A673 (cell line): ENCODE data around the gene EXOC6. TPM values are rescaled to one million over a fixed set of nuclear protein-coding genes. Genes with fewer than 3 reads are reported as not detected.

Experiments
- BruUV-seq: library from RNA; stranded (reverse); fragments of 400-500 nt; replicated peaks from 2 replicates; lab custom pipeline; 2021; lab: Mats Ljungman, UMichigan
- CTCF ChIA-PET: fragments of 300-600 bp; sonication (Branson Sonifier 250); formaldehyde crosslinking; loops from one replicate; lab custom pipeline; 2022; ENCODE audit warnings: antibody characterized with exemption; lab: Charles Lee
- POLR2A ChIA-PET: fragments of 300-600 bp; sonication (Branson Sonifier 250); formaldehyde crosslinking; loops from one replicate; lab custom pipeline; 2022; ENCODE audit warnings: antibody characterized with exemption; ENCODE audit not compliant: low non-redundant PET; lab: Charles Lee
- DNase-seq: peaks from one replicate; pipeline ENCODE4 v3.0.0-alpha.2; 2015; ENCODE audit warnings: low spot score
- H3K27ac ChIP-seq: fragments of 200-600 bp; sonication (generic); 2 replicates; pipeline ENCODE4 v1.5.1; 2016; ENCODE audit warnings: mixed run types, low read depth, mild to moderate bottlenecking, mixed read lengths, antibody characterized with exemption, low read length; ENCODE audit not compliant: poor library complexity, severe bottlenecking
- H3K27me3 ChIP-seq: fragments of 200-600 bp; sonication (generic); replicated peaks from 2 replicates; pipeline ENCODE4 v1.6.1; 2017; ENCODE audit warnings: mixed run types, low read depth, mild to moderate bottlenecking, mixed read lengths, antibody characterized with exemption, low read length; ENCODE audit not compliant: insufficient read depth, poor library complexity
- H3K36me3 ChIP-seq: fragments of 200-600 bp; sonication (generic); 2 replicates; pipeline ENCODE4 v1.6.1; 2016; ENCODE audit warnings: mixed run types, mild to moderate bottlenecking, mixed read lengths, antibody characterized with exemption, low read length; ENCODE audit not compliant: insufficient read depth, poor library complexity, severe bottlenecking
- H3K4me1 ChIP-seq: fragments of 200-600 bp; sonication (generic); 2 replicates; pipeline ENCODE4 v1.6.1; 2017; ENCODE audit warnings: mixed run types, mild to moderate bottlenecking, mixed read lengths, antibody characterized with exemption, low read length; ENCODE audit not compliant: insufficient read depth, poor library complexity, severe bottlenecking
- H3K4me3 ChIP-seq: fragments of 200-600 bp; sonication (generic); 2 replicates; pipeline ENCODE4 v1.5.1; 2016; ENCODE audit warnings: low read depth, mixed run types, mild to moderate bottlenecking, mixed read lengths, low read length; ENCODE audit not compliant: poor library complexity, severe bottlenecking
- H3K9me3 ChIP-seq: fragments of 200-600 bp; sonication (generic); 2 replicates; pipeline ENCODE4 v1.6.1; 2016; ENCODE audit warnings: mixed run types, low read depth, mild to moderate bottlenecking, mixed read lengths, antibody characterized with exemption, low read length; ENCODE audit not compliant: poor library complexity, severe bottlenecking
- CTCF ChIP-seq: fragments of 300-800, 200-600 bp; sonication (generic); conservative IDR thresholded peaks from 2 replicates; pipeline ENCODE4 v1.5.1; 2017; ENCODE audit warnings: low read depth, mild to moderate bottlenecking, antibody characterized with exemption, low read length, moderate library complexity, mixed read lengths
- EZH2 ChIP-seq: fragments of 200-600 bp; sonication (generic); IDR thresholded peaks from 2 replicates; pipeline ENCODE4 v1.6.1; 2017; ENCODE audit warnings: borderline replicate concordance, low read depth, mild to moderate bottlenecking, mixed read lengths, antibody characterized with exemption, low read length; ENCODE audit not compliant: poor library complexity, severe bottlenecking
- intact Hi-C: fragments of 100-400 bp; cut with micrococcal nuclease; formaldehyde crosslinking; loops from one replicate; pipeline ENCODE4 v1.10.0; 2022; ENCODE audit not compliant: unreplicated experiment
- total RNA-seq: library from RNA; stranded (reverse); gene quantifications from 2 replicates; pipeline ENCODE4 v1.2.3, GENCODE V29; 2021

EXOC6 gene
- total RNA-seq, 1 experiment from 2014 or later = 35.0 TPM

DNA sequence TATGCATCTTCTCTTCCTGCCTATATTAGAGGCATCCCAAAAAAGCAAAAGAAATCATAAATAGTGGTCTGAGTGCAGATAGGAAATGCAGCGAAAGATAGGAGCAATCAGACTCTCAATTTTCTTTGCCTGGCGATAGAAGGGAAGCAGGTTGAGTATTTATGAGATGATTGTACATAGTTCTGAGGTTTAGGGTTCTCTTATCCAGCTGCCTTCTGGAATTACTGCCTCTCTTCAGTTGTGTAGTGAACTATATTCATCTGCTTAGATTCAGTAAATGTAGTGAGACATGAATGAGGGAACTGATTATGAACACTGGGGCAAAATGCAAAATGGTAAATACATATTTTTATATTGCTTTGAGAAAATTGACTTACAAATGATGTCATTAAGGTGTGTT is 119.3 kb downstream of the EXOC6 start:
- Histone ChIP-seq H3K36me3 (no peaks in the 10 kb centered on the region), H3K4me3 (no peak overlapping the region), H3K9me3 (no peaks in the 10 kb centered on the region), H3K27me3 (no peaks in the 10 kb centered on the region), H3K4me1 (no peaks in the 10 kb centered on the region), H3K27ac (no peak overlapping the region)
- ChIA-PET CTCF (no interaction called here), POLR2A (no interaction called here)
- no TSS peak for BruUV-seq
- DNase-seq = no peak
- TF ChIP-seq EZH2 (no peak), CTCF (no peak)
- intact Hi-C loops = no loop called here

DNA sequence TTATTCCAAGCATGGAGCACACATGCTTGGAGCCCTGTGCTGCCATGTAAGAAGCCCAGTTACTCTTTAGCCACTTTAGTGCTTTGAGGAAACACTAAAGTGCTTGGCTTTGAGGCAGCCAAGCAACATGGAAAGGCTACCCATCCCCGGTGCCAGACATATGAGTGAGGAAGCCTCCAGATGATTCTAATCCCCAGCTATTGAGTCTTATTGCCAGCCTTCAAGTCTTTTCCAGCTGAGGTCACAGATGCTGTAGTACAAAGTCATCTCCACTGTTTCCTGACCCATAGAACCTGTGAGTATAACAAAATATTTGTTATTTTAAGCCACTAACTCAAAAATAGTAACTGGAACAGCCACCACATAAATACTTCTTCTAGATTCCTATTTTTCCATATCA is 120.8 kb downstream of the EXOC6 start:
- DNase-seq = no peak
- no peaks in the 10 kb centered on the region for H3K9me3 ChIP-seq
- intact Hi-C loops = no loop called here
- BruUV-seq = no TSS peak
- no peaks in the 10 kb centered on the region for H3K36me3 ChIP-seq
- CTCF ChIA-PET = interaction anchor here (0.5 kb wide), 1 partner anchor 37 kb away, joined by 3 read pairs; no protein-coding TSS in a partner anchor
- H3K27ac ChIP-seq = no peak overlapping the region
- no peak for TF ChIP-seq EZH2
- TF ChIP-seq CTCF = no peak
- no peaks in the 10 kb centered on the region for H3K27me3 ChIP-seq
- POLR2A ChIA-PET = no interaction called here
- no peaks in the 10 kb centered on the region for H3K4me1 ChIP-seq
- no peak overlapping the region for H3K4me3 ChIP-seq

DNA sequence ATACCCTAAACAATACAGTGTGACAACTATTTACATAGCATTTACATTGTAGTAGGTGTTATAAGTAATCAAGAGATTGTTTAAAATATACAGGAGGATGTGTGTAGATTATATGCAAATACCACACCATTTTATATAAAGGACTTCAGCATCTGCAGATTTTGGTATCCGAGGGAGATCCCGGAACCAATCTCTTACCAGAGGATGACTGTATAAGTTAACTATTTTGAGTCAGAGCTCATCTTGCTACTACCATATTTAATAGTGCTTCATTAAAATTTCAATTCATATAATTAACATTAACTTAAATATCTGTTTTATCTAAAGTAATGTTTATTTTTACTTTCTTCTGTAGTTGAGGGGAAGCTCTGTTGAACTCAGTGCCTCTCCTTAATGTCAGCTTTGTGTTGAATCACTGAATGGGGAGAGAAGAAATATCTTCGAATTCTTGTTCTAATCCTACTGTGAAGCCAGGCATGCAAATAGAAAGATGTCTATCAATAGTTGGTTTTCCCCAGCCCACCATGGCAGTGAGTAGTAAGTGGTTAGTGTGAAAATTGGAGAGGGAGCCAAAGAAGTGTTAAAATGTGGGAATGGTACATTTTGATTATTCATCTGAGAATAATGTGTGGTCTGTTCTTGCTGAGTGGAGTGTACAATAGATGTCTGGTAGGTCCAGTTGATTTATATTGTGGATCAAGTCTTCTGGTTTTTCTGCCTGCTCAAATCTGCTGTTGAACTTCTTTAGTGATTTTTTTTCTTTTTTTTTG is 122.2 kb downstream of the EXOC6 start:
- no TSS peak for BruUV-seq
- CTCF ChIA-PET = no interaction called here
- no peaks in the 10 kb centered on the region for H3K36me3 ChIP-seq
- intact Hi-C loops = no loop called here
- H3K27ac ChIP-seq = no peak overlapping the region
- H3K4me1 ChIP-seq = no peaks in the 10 kb centered on the region
- DNase-seq = no peak
- POLR2A ChIA-PET = no interaction called here
- H3K9me3 ChIP-seq = no peaks in the 10 kb centered on the region
- H3K4me3 ChIP-seq = no peak overlapping the region
- TF ChIP-seq CTCF = no peak
- TF ChIP-seq EZH2 = no peak
- H3K27me3 ChIP-seq = no peaks in the 10 kb centered on the region
